ENCODE results near the gene DVL1.

DNA sequence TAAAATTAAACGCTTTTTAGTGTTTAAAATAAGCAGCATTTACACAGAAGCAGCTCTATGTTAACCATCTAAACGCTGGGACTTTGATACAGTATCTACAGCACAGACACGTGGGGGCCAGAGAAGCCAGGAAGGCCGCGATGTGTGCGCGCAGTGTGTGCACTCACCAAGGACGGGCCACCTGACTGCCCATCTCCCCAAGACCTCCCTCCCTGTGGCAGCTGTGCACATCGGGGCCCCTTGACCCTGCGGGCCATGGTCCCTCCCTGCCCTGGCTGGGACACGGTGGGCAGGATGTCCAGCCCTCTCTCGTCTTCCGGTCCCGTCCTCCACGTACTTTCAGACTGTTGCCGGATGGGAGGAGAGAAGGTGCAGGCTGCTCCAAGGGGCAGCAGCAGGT is 13.9 kb downstream of the DVL1 start:
- no peak for TF ChIP-seq POLR2A (IDR thresholded peaks at IDR 0.05)
- TF ChIP-seq POLR2AphosphoS5 (IDR thresholded peaks at IDR 0.05), result no peak
